DOHH2 (cell line): Measurements from ENCODE around the gene CHST5.

ENCODE experiments used
- CTCF ChIP-seq: fragments of 200-600 bp; sonication (generic); IDR thresholded peaks from one replicate; pipeline ENCODE4 v1.5.1; 2014; ENCODE audit warnings: antibody characterized with exemption, mild to moderate bottlenecking, low read depth, low read length; ENCODE audit not compliant: poor library complexity, severe bottlenecking
- EZH2phosphoT487 ChIP-seq: fragments of 200-600 bp; sonication (generic); IDR thresholded peaks from 2 replicates; pipeline ENCODE4 v1.6.1; 2017; ENCODE audit warnings: borderline replicate concordance, mild to moderate bottlenecking, antibody characterized with exemption, low read length, moderate library complexity, mixed read lengths

DNA sequence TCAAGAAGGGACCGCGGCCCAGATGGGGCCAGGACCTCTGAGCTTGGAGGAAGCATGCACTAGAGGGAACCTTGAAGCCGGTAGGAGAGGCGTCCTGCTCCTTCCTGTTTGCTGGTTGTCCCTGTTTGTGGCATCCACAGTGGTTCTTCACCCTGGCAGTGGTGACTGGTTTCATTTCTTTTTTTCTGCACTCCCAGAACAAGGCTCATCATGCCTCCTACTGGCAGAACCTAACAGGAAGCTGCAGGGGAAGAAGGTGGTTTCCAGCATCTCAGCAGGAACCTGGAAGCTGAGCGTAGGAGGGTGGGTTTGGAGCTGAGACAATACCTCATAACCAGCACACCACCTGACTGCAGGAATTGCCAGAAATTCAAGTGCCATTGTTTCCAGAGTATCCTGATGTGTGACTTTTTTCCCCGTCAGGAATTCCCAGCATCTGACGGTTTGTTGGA lies 14.3 kb upstream of the CHST5 start:
- TF ChIP-seq CTCF: peak; percentile 43
- TF ChIP-seq EZH2phosphoT487: no peak
